NCI-H2227 treated with DMSO at 0.1 percent for 48 hours (cell line): ENCODE data around the gene SPTBN1.
"Not testable (repeated sequence)": the region's sequence is repeated elsewhere in the genome, so short reads cannot be mapped to it uniquely, and the experiment has no call there.

Experiments used
- DNase-seq: peaks from one replicate; lab custom pipeline; 2025; lab: John Stamatoyannopoulos, UW

Gene SPTBN1

DNA sequence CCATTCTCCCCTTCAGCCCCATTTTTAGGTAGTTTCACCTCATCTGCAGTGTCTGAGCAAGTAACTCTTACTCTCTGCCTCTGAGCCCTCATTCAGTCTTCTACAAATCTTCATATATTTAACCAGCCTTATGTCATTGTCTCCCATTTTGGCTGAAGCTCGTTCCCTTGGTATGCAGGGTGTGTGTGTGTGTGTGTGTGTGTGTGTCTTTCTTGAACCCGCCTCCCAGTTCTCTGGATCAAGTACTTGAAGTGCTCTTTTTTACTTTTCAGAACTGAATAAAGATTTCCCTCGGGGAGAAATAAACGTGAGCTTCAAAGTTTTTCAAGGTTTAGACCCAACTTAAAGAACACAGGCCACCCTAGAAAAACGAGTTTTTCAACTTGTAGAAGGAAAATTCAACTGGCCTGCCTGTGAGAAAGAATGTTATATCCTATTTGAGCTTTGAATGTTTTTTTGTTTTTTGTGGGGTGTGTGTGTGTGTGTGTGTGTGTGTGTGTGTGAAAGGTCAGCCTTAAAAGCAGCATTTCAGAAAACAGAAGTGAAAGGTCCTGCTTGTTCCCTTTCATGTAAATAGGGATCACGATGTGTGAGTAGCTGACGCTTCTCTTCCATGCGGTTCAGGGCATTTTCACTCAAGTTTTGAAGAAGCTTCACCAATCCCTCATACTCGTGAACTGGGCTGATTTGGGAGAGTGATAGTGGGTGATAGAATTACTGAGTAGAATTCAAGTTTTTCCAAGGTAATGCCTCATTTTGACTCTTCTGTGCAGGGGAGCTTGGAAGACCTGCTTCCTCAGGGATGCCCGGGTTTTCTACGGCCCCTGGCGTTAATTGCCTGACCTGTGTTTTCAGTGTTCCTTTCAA is 216.7 kb downstream of the SPTBN1 start:
- DNase-seq = no peak

GRCh38 chr2:54673501-54673998 is 217.4 kb downstream of the SPTBN1 start:
- no peak for DNase-seq

DNA sequence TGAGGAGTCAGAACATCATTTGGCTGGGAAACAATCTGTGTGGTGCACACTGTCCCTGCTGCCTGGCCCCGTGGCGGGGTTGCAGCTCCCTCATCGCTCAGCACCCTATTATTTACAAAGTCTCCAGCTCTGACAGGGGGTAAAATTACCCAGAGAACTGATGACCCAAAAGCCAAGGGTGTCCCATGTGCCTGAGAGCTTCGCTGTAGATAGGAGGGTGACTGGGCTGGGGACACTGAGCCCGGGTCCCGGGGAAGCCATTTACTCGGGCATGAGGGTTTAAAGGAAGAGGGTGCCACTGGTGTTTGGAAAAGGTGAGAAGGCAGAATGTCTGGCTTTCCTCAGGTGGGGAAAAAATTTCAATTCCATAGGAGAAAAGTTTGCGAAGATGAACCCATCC is 219.2 kb downstream of the SPTBN1 start:
- no peak for DNase-seq

- DNase-seq = no peak
Observed at GRCh38 chr2:54675738-54676137, 219.6 kb downstream of the SPTBN1 start.

GRCh38 chr2:54676656-54677055 is 220.5 kb downstream of the SPTBN1 start:
- DNase-seq = no peak

DNA sequence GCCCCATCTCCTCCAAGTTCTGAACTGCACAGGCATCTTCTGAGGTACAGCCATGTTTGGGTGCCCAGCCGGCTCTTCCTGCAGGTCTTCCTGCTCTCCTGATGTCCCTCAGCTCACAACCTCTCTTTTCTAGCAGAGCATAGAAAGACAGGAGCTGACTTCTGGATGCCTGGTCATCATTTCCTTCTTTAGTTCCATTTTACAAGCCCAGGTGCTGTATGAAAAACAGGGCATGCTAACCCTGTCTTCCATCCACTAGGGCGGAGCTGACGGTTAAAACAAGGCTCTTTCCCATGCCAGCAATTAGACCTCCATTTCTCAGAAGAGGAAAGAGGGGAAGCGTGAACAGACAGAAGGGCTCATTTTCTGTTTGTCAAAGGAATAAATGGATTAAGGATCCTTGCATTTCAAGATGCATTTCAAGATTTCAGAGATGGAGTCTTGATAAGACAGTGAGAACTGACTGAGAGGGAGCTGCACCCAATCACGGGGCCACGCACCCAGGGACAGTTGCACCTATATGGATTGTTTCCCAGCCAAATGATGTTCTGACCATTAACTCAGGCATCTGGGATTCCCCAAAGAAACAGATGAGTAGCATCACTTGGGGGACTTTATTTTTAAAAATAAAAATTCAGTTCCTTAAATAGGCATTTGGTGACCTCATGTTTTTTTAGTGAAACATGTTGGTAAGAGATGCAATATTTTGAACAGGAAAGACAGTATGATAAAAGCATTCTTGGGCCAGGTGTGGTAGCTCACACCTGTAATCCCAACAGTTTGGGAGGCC is 221.5 kb downstream of the SPTBN1 start:
- no peak for DNase-seq

DNA sequence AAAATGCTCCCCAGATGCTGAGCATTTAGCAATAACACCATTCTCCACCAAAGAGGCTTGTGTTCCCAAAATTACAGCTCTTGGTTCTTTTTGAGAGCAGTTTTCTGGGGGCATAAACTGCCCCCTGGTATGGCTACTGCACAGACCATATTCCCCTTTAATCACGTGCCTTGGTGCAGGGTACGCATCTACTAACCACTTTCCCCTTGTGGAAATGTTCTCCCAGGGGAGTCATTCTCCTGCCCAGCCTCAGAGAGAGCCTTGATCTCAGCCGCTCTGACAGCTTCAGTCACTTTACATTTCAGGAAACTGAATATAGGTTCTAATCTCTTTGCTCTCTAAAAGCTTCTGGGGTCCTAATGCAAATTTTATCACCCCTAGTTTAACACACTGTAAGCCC is 222.6 kb downstream of the SPTBN1 start:
- DNase-seq = no peak

- DNase-seq = no peak
Observed at GRCh38 chr2:54680397-54681041, 224.4 kb downstream of the SPTBN1 start.

GRCh38 chr2:54681416-54681815 is 225.3 kb downstream of the SPTBN1 start:
- DNase-seq = no peak

- no peak for DNase-seq
Observed at GRCh38 chr2:54683596-54683995, 227.5 kb downstream of the SPTBN1 start.

GRCh38 chr2:54685263-54685775 is 229.2 kb downstream of the SPTBN1 start:
- no peak for DNase-seq

DNA sequence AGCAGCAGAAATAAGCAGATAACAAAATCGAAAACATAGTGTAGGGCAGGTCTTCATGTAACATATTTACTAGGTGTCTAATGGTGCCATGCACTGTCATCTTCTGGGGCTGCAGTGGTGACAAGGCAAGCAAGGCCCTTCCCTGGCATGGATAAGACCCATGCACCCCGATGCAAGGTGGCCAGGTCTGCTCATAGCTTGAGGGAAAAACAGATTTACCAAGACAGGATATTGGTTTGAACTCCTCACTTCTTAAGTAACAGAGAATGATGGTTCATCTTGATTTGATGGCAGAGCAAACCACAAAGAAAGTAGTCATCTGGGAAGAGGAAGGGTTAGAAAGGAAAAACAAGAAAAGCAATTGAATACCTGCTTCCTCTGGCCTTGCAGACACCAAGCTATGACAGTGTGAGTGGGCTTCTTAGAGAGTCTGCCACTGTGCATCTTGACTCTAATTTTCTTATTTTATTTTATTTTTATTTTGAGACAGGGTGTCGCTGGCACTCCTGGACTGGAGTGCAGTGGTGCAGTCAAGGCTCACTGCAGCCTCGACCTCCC is 231.5 kb downstream of the SPTBN1 start:
- DNase-seq = no peak

DNA sequence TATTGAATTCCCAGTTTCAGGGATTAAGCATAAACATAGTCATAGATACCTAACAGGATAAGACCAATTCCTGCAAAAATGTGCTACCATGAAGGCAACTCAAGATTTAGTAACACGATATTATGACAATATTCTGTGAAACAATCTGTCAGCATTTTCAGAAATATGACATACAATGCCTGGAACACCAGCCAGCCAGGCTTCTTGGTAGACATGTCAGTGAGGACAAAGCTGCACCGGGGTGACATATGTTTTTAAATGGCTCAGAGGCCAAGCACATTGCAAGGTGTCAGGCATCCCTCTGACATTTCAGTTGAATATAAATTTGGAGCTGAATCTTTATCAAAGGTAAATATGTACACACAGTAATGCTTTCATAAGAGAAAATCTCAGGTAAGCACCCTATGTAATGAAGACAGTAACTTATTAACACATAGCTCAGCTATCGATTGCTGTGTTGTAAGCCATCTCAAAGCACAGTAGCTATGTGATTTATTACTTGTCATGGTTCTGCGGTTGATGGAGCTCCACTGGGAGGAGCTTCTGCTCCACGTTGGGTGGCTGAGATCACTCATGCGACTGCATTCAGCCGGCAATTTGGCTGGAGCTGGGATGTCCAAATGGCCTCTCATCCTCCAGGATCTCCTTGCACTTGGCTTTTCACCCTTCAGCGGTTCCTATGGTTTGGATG is 235.5 kb downstream of the SPTBN1 start:
- DNase-seq = peak; percentile 21

DNA sequence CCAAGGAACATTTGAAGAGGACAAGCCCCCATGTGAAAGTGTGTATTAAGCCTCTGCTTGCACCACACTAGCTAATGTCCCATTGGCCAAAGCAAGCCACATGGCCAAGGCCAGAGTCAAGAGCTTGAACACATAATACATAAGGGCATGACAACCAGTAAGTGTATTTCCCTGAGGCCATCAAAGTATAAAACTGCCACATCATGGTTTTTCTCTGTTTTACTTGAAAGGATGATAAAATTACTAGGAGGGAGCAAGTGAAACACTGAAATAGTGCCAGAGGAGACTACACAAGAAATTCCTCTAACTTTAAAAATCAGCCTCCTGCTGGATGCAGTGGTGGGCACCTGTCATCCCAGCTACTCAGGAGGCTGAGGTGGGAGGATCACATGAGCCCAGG is 236.4 kb downstream of the SPTBN1 start:
- no peak for DNase-seq

DNA sequence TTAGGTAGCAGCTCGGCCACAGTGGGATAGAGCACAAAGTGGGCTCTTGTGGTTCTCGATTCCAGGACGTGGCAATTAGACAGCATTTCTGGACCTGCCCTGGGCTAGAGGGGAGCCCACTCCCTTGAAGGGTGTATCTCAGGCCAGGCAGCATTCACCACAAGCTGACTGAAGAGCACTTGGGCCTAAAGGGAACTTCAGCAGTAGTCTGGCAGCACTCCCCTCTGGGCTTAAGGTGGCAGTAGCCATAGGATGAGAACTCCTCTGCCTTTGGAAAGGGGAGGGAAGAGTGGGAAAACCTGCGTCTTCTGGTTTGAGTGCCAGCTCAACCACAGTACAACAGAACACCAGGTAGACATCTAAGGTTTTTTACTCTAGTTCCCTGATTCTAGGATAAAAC is 239.3 kb downstream of the SPTBN1 start:
- no peak for DNase-seq

- no peak for DNase-seq
Observed at GRCh38 chr2:54697934-54698333, 241.8 kb downstream of the SPTBN1 start.

DNA sequence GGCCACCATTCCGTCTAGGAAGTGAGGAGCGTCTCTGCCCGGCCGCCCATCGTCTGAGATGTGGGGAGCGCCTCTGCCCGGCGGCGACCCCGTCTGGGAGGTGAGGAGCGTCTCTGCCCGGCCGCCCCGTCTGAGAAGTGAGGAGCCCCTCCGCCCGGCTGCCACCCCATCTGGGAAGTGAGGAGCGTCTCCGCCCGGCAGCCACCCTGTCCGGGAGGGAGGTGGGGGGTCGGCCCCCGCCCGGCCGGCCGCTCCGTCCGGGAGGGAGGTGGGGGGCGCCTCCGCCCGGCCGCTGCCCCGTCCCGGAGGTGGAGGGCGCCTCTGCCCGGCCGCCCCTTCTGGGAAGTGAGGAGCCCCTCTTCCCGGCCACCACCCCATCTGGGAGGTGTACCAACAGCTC is 242.8 kb downstream of the SPTBN1 start:
- not testable (repeated sequence) for DNase-seq

GRCh38 chr2:54699665-54700064 is 243.5 kb downstream of the SPTBN1 start:
- DNase-seq = no peak

DNA sequence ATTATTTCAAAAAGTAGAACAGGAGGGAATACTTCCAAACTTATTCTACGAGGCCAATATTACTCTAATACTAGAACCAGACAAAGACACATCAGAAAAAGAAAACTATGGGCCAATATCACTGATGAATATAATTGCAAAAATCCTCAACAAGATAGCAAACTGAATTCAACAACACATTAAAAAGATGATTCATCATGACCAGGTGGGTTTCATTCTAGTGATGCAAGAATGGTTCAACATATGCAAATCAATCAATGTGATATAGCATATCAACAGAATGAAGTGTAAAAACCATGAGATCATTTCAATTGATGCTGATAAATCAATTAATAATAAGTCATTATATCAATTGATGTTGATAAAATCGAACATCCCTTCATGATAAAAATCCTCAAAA is 244.9 kb downstream of the SPTBN1 start:
- no peak for DNase-seq

DNA sequence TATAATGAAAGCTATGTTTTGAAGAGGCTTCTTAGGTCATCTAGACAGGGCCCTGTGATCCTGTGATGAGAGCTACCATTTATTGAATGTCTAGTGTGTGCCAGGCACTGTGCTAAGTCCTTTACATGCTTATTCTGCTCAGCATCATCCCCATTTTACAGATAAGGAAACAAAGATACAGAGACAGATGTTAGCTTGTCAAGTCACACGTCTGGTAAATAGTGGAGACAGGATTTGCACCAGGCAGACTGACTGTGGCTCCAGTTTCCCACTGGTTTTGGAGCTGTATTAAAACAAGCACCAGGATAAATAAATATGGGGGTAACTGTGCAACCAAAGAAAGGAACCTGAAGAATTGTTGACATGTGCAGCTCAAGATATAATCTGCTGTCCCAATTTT is 248.1 kb downstream of the SPTBN1 start:
- no peak for DNase-seq
